Hematopoietic multipotent progenitor cell treated with erythropoietin and hydrocortisone succinate and interleukin-3 and kit ligand, for 4 days (in vitro differentiated cells): ENCODE results near the gene ZNF804B.

Experiments used
- DNase-seq: peaks from one replicate; pipeline ENCODE4 v3.0.0-alpha.2; 2015

Gene ZNF804B

DNA sequence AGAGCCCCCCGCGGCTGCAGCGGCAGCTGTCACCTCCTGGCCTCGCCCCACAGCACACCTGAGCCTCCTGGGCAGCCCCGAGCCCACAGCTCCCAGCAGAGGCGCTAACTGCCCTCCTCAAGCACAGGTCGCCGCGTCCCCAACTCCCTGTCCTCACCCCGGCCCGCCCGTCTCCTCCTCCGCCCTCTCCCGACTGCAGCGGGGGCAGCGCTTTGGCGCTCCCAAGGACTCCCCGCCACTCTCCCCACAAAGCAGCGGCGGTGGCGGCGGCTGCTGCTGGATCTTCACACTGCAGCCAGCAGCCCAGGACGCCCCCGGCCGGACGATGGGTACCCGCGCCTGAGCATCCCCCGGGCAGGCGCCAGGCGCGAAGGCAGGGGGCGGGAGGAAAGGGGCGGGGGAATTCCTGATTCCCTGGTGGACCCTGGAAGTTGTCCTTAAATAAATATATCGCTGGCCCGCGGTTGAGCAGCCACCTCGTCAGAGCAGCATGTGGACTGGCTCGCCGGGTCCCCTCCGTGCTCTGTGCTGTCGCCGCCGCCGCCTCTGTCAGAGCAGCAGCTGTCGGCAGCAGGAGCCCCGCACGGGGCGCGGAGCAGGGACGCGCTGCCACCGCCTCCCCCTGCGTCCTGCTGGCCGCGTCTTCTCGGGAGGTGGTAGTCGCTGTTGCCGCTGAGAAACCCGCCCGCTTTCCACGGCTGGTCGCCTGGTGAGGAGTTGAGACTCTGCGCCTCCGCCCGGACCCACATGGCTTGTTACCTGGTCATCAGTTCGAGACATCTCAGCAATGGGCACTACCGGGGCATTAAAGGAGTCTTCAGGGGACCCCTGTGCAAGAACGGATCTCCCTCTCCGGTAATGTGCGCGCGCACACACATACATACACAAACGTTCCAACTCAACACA is at the start of gene ZNF804B:
TSS of gene ZNF804B (plus strand) at position 471 of the 906 bp plus-strand sequence. CDS start at position 748, 277 bp downstream.
- DNase-seq = peak; percentile 21

DNA sequence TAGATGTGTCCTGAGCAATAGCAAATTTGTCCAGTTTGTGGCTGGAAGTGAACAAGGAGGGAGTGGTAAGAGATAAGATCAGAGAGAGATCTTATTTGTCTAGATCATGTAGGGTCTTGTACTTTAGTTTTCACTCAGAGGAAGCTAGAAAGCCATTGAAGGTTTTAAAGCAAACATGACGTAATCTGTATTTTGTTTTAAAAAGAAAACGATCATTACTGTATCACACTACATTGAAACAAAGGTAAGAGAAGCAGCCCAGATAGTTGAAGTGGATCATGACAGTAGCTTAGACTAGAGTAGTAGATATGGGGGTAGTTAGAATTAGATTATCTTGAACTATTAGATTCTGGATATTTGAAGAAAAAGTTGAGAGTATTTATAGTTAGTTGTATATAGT is 23.6 kb upstream of the ZNF804B start:
- DNase-seq = no peak

DNA sequence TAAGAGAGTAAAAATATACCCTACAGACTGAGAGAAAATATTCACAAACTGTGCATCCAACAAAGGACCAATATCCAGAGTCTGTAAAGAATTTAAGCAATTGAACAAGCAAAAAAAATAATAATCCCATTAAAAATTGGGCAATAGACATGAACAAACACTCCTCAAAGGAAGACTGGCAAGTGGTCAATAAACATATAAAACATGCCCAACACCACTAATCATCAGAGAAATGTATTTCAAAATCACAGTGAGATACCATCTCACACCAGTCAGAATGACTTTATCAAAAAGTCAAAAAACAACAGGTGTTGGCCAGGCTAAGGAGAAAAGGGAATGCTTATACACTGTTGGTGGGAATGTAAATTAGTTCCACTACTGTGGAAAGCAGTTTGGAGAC is 21.9 kb upstream of the ZNF804B start:
- DNase-seq = no peak

- no peak for DNase-seq
Observed at GRCh38 chr7:88746126-88746525, 13.4 kb upstream of the ZNF804B start.

DNA sequence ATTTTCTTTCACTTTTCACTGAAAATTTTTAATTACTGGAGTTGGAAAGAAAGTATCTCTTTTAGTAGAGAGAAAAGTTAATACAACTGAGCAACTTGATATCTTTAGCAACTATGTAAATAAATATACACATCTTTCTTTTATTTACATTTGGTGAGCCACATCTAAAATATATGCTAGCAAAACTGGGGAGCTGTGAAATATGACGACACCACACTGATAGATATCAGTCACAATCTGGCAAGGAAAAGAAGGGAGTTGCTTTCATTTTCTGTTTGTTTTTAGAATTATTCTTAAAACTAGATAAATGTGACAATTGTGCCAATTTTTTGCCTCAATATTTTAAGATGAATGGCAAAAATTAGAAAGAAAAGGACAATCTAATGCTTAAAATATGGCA is 2.7 kb upstream of the ZNF804B start:
- DNase-seq = no peak

DNA sequence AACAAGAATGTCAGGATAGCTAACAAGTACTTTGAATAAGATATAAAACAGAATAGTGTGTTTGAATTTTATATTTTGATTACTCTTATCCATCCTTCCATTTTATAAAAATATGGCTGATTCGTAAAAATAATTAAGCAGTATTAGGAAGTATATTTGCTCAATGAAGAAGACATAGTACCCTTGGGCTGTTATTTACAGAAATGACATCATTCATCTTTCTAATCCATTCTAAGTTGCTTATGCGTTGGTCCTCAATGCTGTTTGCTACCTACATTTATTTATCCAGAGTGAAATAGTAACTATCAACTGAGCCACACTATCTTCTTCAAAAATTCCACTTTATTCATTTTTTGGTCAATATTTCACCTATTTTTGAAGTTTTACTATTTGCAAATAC is 2.1 kb upstream of the ZNF804B start:
- no peak for DNase-seq

- peak; percentile 47 for DNase-seq
Observed at GRCh38 chr7:88758381-88759229, 895 bp upstream of the ZNF804B start.

GRCh38 chr7:88760136-88760515 is 626 bp downstream of the ZNF804B start:
- DNase-seq = no peak

DNA sequence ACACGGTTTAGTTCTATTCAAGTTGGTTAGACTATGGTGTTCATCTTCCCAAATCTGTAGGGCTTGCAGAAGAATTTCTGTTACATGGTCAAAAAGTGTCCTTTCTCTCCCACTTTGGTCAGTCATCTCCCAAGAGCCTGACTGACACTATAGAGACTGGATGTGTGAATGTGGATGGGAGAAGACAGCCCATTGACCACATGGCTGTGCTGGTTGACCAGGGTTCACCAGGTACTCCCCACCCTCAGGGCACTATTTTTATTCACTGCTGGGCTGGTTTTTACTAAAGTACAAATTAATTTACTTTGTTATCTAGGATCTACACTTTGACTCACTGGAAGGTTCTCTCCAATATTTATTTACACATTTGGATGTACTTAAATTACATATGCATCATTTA is 2.3 kb downstream of the ZNF804B start:
- no peak for DNase-seq

DNA sequence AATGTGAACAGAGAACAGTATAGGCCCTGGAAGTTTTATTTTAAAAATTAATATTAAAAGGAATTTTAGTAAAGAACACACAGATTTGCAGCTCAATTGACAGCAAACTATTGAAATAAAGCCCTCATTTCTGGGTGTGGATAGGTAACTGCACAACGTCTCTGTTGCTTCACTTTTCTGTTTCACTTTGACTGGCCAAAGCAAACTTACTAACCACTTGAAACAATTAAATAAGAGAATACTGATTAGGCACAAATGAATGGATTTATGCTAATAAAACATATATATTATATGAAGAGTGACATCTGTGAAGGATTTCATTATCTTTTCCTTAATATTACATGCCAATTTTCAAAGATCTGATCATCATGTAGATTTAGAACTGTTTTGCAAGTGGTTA is 11.9 kb downstream of the ZNF804B start:
- DNase-seq = no peak

- no peak for DNase-seq
Observed at GRCh38 chr7:88772776-88773175, 13.3 kb downstream of the ZNF804B start.

- DNase-seq = no peak
Observed at GRCh38 chr7:88775838-88776237, 16.3 kb downstream of the ZNF804B start.

DNA sequence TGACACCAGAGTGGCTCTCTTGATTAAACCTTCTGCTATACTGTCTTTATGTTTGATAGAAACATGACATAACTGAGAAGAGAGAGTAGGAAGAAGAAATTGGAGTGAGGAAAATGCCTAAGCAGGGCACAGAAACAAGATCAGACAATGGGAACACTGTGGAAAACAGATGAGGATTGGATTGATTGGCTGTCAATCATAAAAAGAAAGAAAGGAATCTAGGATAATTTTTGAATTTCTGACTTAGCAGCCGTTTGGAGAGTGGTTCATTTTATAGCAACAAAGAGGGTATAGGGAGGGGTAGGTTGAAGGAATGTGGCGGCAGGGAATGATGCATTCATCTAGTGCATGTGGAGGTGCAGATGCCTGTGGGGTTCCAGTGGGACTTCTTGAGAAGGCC is 28.3 kb downstream of the ZNF804B start:
- no peak for DNase-seq

DNA sequence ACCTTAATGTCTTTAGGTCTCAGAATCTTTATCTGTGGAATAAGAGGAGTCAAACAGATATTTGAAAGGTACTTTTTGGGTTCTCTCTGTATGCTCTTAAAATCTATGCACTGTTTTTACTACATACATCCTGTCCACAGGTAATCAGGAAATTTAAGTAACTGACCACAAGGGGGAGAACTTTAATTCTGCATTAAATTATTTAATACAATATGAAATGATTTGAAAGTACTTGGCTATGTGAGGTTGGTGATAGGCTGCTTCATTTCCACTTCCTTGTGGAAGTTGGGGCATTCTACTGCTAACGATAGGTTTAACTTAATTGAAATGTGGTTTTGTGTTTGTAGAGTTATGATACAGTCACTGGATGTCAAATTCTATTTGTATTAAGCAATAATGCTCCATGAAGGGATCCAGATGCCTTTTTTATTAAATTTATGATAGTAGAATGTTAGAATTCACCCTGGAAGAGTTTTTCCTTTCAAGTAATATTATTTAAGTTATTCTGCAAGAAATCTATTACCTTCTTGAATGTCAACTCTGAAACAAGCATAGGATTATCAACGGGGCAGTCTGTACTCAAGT is 30.1 kb downstream of the ZNF804B start:
- DNase-seq = peak; percentile 57

- DNase-seq = no peak
Observed at GRCh38 chr7:88791891-88792290, 32.4 kb downstream of the ZNF804B start.

DNA sequence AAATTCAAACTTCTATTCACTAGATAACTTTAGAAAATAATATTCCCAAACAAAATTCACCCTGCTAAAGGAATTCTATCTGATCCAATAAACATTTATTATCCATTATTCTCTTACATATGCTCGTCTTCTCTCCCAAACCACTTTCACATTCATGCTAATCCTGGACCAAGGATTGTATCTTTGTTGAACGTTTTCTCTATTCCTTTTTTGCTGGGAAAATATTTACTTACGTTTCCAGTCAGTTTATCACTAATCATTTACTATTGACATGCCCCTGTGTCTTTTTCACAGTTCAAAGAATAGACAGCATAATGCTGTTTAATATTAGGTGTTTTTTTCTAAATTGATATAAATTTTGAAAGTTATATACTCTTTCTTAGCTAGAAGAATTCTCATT is 32.9 kb downstream of the ZNF804B start:
- no peak for DNase-seq

- DNase-seq = no peak
Observed at GRCh38 chr7:88795553-88795952, 36.1 kb downstream of the ZNF804B start, which contains the start of gene TEX47. Gene TEX47, minus strand, starts transcription at chr7:88795737. Its CDS starts 795 bp downstream, at chr7:88794942.

- DNase-seq = no peak
Observed at GRCh38 chr7:88801046-88801445, 41.5 kb downstream of the ZNF804B start.

DNA sequence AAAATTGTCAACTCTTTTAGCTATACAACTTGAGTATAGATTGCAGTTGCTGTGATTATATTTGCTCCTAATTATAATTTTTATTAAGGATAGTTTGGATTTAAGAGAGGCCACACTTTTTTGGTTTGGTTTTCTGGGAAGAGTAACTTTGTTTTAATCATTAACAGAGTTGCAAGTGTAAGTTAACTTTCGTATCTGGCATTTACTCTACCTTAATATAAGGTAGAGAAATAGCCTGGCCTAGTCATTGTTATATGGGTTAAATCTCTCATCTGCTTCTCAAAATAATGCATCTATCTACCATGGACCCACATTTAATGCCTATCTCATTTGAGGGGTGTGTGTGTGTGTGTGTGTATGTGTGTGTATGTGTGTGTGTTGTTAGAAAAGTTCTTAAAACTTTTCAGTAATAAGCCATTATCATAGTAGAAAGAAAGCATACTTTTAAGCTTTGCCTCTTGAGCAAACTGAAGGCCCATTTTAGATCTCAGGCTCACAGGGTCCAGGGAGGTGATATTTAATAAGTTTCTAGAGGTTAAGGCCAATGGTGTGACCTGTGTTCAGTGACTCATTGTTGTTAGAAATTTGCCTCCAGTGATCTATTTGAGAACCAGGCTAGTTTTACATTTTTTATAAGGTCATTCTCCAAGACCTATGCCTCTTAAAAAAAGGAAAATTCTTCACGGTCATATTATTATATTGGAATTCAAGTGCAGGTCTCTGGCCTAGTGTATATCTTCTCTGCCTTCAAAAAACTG is 47.0 kb downstream of the ZNF804B start:
- no peak for DNase-seq

- no peak for DNase-seq
Observed at GRCh38 chr7:88818552-88818951, 59.1 kb downstream of the ZNF804B start.

DNA sequence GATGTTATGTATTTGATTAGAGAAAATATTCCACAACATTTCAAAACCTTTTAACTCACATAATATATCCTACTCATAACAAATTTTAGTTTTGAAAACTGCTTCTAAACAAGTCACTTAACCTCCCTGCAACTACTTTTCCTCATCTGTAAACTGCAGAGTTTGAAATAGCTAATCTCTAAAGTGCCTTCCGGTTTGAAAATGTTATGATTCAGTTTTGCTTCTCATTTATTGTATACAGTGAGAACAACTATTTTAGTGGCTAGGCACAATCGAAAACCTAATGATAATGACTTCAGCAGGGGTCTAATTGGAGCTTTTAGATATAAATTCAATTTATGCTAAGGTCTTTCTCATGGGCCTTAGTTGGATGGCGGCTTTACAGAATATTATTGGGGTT is 66.7 kb downstream of the ZNF804B start:
- no peak for DNase-seq

DNA sequence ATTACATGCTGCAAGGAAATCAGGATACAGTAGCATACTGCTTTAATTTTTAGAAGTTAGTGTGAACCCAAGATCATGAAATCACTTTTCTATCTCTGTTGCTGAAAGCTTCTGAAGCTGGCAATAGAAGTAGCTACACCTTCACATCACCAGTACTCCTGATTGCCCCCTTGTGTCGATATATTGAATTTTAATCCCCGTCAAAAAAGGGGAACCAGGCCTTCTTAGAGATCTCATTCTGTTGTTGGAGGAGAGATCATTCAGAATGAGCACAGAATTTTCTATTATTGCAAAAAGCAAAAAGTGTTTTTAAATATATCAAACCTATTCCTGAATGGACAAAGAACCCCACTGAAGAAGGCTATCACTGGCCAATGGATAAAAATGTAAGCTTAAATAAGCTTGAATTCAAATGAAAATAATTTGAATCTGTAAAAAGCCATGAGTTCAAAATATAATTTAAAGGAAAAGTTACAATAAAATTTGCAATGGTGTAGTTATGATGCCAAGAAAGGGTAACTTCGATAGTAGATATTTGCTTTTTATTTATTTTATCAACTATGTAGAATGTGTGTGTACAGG is 75.7 kb downstream of the ZNF804B start:
- peak; percentile 79 for DNase-seq
